NCI-H748 treated with DMSO at 0.1 percent for 48 hours (cell line): ENCODE results near the gene MASP1.

ENCODE experiments used
- DNase-seq: peaks from one replicate; lab custom pipeline; 2025; lab: John Stamatoyannopoulos, UW

MASP1 gene

GRCh38 chr3:187291512-187292132 is at the start of gene MASP1:
Gene MASP1 (minus strand): TSS chr3:187291737. CDS start chr3:187291632, 105 bp downstream.
- DNase-seq, result no peak

GRCh38 chr3:187340578-187340977 is 49.0 kb upstream of the MASP1 start:
- no peak for DNase-seq

GRCh38 chr3:187336322-187336721 is 44.8 kb upstream of the MASP1 start:
- no peak for DNase-seq

GRCh38 chr3:187334904-187335303 is 43.4 kb upstream of the MASP1 start:
- DNase-seq, result no peak

- no peak for DNase-seq
Observed at GRCh38 chr3:187328691-187329090, 37.2 kb upstream of the MASP1 start.

GRCh38 chr3:187327845-187328244 is 36.3 kb upstream of the MASP1 start:
- DNase-seq, result no peak

- DNase-seq, result no peak
Observed at GRCh38 chr3:187325632-187326031, 34.1 kb upstream of the MASP1 start.

- no peak for DNase-seq
Observed at GRCh38 chr3:187323091-187323490, 31.6 kb upstream of the MASP1 start.

GRCh38 chr3:187322291-187322690 is 30.8 kb upstream of the MASP1 start:
- DNase-seq, result no peak

GRCh38 chr3:187321766-187322165 is 30.2 kb upstream of the MASP1 start:
- DNase-seq, result no peak

- DNase-seq, result peak; percentile 1
Observed at GRCh38 chr3:187319699-187320302, 28.3 kb upstream of the MASP1 start.

GRCh38 chr3:187318819-187319616 is 27.5 kb upstream of the MASP1 start:
- DNase-seq, result no peak

GRCh38 chr3:187315872-187316271 is 24.3 kb upstream of the MASP1 start:
- no peak for DNase-seq

GRCh38 chr3:187314176-187314575 is 22.6 kb upstream of the MASP1 start:
- DNase-seq, result no peak

- no peak for DNase-seq
Observed at GRCh38 chr3:187310954-187311470, 19.5 kb upstream of the MASP1 start.

GRCh38 chr3:187310226-187310625 is 18.7 kb upstream of the MASP1 start:
- DNase-seq, result no peak

GRCh38 chr3:187305881-187306280 is 14.3 kb upstream of the MASP1 start:
- no peak for DNase-seq

- no peak for DNase-seq
Observed at GRCh38 chr3:187299611-187300010, 8.1 kb upstream of the MASP1 start.

GRCh38 chr3:187296911-187297310 is 5.4 kb upstream of the MASP1 start:
- no peak for DNase-seq

- no peak for DNase-seq
Observed at GRCh38 chr3:187296058-187296457, 4.5 kb upstream of the MASP1 start.

- no peak for DNase-seq
Observed at GRCh38 chr3:187295316-187296034, 3.9 kb upstream of the MASP1 start.
